Testis (tissue), 3 donors: Measurements from ENCODE around the gene LRPPRC. TPM values are rescaled to one million over a fixed set of nuclear protein-coding genes. Genes with fewer than 3 reads are reported as not detected.

Source experiments
- DNase-seq: peaks from one replicate; pipeline ENCODE4 v3.0.0-alpha.2; 2019
- H3K27ac ChIP-seq, 2 donors: fragments of 200-600 bp; sonication (generic); one replicate each; pipeline ENCODE4 v1.5.1; 2019
- H3K27me3 ChIP-seq: fragments of 200-600 bp; sonication (generic); one replicate; pipeline ENCODE4 v1.5.1; 2019
- H3K36me3 ChIP-seq: fragments of 200-600 bp; sonication (generic); one replicate; pipeline ENCODE4 v1.5.1; 2017; ENCODE audit warnings: low read depth; ENCODE audit errors: missing control alignments
- H3K4me1 ChIP-seq: fragments of 200-600 bp; sonication (generic); one replicate; pipeline ENCODE4 v1.5.1; 2019
- H3K4me3 ChIP-seq, 2 donors: fragments of 200-600 bp; sonication (generic); one replicate each; pipeline ENCODE4 v1.5.1; 2017 to 2019
- H3K9me3 ChIP-seq: fragments of 200-600 bp; sonication (generic); one replicate; pipeline ENCODE4 v1.5.1; 2017
- POLR2A ChIP-seq: fragments of 450-650 bp; IDR thresholded peaks from one replicate; pipeline ENCODE4 v1.6.1; 2017; ENCODE audit warnings: antibody characterized with exemption, mild to moderate bottlenecking, moderate library complexity
- WGBS, 2 donors: methylation state at CpG; one replicate each; pipeline ENCODE4 v1.1.5; 2018; 5-methylcytosine and 5-hydroxymethylcytosine counted together
- intact Hi-C: fragments of 100-400 bp; cut with DNase I; formaldehyde crosslinking; loops from one replicate; pipeline ENCODE4 v1.15.1; 2023; ENCODE audit warnings: low total_unique reads
- polyA plus RNA-seq: library from polyadenylated mRNA; stranded (reverse); fragments of 350-450 nt; fragmentation: Illumina TruSeq; extraction: RNeasy Lipid Tissue Mini Kit (QIAGEN cat#74804); gene quantifications from one replicate; pipeline ENCODE4 v1.2.3, GENCODE V29; 2014; ENCODE audit warnings: low read depth, low replicate concordance; ENCODE audit not compliant: insufficient read depth
- total RNA-seq, 2 donors: library from RNA; depleted of rRNA; stranded (reverse); fragments of >200 nt; gene quantifications; one replicate each; pipeline ENCODE4 v1.2.3, GENCODE V29; 2016
- TF ChIP-seq, protein P1 (sequence below), 3 experiments: fragments of 450-650 bp in 2 of 3; fragments of 200-600 bp in 1 of 3; sonication (generic) in 1 of 3; IDR thresholded peaks; one replicate each; pipeline ENCODE4 v1.5.1; 2016 to 2019; ENCODE audit warnings: antibody characterized with exemption in 3 of 3, mild to moderate bottlenecking in 2 of 3, moderate library complexity in 1 of 3

LRPPRC gene
- total and polyA plus RNA-seq, 3 donors from 2014 or later, result 65.7 to 133 (median 114) TPM

DNA sequence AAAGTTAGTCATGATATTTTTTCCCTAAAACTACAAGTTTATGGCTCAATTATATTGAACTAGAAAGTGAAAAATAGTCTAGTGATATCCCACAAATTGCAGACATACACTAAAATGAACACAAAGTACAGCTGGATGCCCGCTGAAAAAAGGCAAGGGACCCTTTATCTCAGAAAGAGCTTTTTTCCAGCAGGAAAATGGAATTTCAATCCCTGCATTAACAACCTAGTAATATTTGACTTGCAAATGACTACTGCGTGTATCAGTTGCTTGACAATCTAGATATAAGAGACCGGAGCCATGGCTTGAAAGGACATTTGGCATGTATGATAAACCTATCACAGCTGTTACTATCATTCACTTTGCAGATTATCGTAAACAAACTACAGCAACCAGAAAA, 49.1 kb downstream of the LRPPRC start:
- no peak for DNase-seq
- WGBS, 2 donors, result 91% methylated on average over 4 of the region's 4 CpGs
- Histone ChIP-seq H3K4me3 (no peak overlapping the region), H3K4me1 (no peaks in the 10 kb centered on the region), H3K27ac (no peak overlapping the region), H3K36me3 (no peaks in the 10 kb centered on the region), H3K9me3 (no peaks in the 10 kb centered on the region), H3K27me3 (no peaks in the 10 kb centered on the region)
- TF ChIP-seq, protein P1, sequence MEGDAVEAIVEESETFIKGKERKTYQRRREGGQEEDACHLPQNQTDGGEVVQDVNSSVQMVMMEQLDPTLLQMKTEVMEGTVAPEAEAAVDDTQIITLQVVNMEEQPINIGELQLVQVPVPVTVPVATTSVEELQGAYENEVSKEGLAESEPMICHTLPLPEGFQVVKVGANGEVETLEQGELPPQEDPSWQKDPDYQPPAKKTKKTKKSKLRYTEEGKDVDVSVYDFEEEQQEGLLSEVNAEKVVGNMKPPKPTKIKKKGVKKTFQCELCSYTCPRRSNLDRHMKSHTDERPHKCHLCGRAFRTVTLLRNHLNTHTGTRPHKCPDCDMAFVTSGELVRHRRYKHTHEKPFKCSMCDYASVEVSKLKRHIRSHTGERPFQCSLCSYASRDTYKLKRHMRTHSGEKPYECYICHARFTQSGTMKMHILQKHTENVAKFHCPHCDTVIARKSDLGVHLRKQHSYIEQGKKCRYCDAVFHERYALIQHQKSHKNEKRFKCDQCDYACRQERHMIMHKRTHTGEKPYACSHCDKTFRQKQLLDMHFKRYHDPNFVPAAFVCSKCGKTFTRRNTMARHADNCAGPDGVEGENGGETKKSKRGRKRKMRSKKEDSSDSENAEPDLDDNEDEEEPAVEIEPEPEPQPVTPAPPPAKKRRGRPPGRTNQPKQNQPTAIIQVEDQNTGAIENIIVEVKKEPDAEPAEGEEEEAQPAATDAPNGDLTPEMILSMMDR (IDR thresholded peaks at IDR 0.05), result no peak
- TF ChIP-seq POLR2A, result no peak
- intact Hi-C loops, result no loop called here

DNA sequence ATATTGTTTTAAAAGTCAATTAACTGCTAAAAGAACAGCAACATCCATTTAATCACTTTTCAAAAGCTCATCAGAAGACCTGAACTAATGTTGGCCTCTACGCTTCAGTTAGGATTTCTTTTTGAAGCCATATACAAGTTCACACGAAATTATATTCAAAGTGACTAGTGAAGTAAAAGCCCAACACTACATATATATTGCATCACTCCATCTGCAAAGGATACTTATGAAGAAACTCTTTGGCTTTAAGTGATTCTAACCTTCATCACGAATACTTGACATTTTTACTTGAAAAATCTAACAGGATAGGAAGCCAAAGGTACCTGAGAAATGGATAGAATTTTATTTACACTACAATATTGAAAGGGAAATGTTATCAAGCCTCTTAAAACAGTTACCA, 50.4 kb downstream of the LRPPRC start:
- intact Hi-C loops, result no loop called here
- Histone ChIP-seq H3K36me3 (no peaks in the 10 kb centered on the region), H3K27ac (no peak overlapping the region), H3K9me3 (no peaks in the 10 kb centered on the region), H3K4me1 (no peaks in the 10 kb centered on the region), H3K27me3 (no peaks in the 10 kb centered on the region), H3K4me3 (no peak overlapping the region)
- no peak for TF ChIP-seq POLR2A
- TF ChIP-seq, protein P1 (IDR thresholded peaks at IDR 0.05), result no peak
- 83 to 87% methylated on average over 3 of the region's 3 CpGs for WGBS, 2 donors
- DNase-seq, result no peak

DNA sequence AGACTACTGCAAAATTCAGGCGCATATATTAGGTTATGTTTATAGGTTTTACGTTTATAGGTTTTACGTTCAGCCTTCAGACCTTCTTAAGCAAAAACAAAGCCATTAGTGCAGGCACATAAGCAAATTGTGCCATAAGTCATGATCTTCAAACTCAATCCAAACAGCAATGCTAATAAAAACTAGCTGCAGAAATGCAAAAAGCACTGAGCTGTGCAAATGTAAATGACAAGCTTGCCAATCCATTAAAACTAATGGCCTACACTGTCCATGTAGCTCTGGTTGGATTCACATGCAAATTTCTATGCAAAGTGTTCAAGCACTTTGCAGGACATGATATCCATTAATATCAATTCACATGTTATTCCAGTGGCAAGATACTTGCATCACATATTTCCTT, 50.9 kb downstream of the LRPPRC start:
- no peak overlapping the region for H3K4me3 ChIP-seq
- H3K27ac ChIP-seq, result no peak overlapping the region
- intact Hi-C loops, result no loop called here
- 88 to 90% methylated on average over 3 of the region's 3 CpGs for WGBS, 2 donors
- TF ChIP-seq POLR2A, result no peak
- TF ChIP-seq, protein P1 (IDR thresholded peaks at IDR 0.05), result no peak
- H3K36me3 ChIP-seq, result no peaks in the 10 kb centered on the region
- no peaks in the 10 kb centered on the region for H3K4me1 ChIP-seq
- H3K27me3 ChIP-seq, result no peaks in the 10 kb centered on the region
- no peaks in the 10 kb centered on the region for H3K9me3 ChIP-seq
- no peak for DNase-seq

DNA sequence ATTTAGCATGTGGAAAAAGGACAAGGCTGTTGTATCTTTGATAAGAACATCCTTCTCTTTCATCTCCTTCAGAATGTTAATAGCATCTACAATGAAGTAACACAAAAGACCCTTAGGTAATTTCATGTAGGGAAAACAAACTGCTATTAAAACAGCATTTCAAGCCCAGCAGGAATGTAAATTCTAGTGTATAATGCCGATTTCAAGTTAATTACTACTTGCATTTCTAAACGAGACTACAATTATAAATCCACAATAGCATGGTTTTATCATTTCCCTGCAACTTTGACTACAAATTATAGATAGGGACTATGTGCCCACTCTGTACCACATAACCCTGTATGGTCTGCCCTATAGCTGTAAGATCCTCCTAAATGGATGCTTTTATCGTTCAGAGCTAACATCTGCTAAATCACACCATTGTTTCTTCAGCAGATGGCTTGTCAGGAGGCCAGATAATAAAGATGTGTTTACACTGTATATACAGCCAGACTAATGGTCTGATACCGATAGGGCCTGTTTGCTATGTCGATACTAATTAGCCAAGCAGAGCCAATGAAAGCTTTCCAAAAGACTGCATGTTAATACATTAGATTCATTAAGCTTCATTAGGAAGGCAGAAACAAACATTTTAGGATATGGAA, 51.9 kb downstream of the LRPPRC start:
- no peaks in the 10 kb centered on the region for H3K4me1 ChIP-seq
- H3K4me3 ChIP-seq, result no peak overlapping the region
- TF ChIP-seq, protein P1 (IDR thresholded peaks at IDR 0.05), result no peak
- TF ChIP-seq POLR2A, result no peak
- intact Hi-C loops, result no loop called here
- H3K27ac ChIP-seq, result no peak overlapping the region
- no peaks in the 10 kb centered on the region for H3K27me3 ChIP-seq
- no peaks in the 10 kb centered on the region for H3K9me3 ChIP-seq
- WGBS, 2 donors, result 57 to 63% methylated on average over 5 of the region's 5 CpGs
- H3K36me3 ChIP-seq, result no peaks in the 10 kb centered on the region
- DNase-seq, result no peak

DNA sequence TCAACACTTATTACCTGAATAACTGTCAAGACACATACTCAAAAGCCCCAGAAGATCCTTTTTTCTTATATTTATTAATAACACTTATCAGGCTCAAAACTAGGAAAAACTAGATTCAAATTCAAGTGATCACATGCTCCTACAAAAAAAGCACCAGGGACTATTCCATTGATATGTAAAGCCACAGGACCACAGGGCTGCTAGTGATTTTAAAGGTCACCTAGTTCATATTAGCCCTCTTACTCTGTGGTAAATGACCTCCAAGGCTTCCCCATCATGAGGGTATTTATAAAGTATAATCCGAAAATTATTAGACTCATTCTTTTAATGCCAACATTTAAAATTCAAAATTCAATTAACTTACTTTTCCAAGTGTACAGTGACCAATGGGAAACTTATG, 52.5 kb downstream of the LRPPRC start:
- no peak for DNase-seq
- intact Hi-C loops, result no loop called here
- Histone ChIP-seq H3K4me1 (no peaks in the 10 kb centered on the region), H3K36me3 (no peaks in the 10 kb centered on the region), H3K4me3 (no peak overlapping the region), H3K27me3 (no peaks in the 10 kb centered on the region), H3K9me3 (no peaks in the 10 kb centered on the region), H3K27ac (no peak overlapping the region)
- 90 to 97% methylated on average over 1 of the region's 1 CpG for WGBS, 2 donors
- no peak for TF ChIP-seq POLR2A
- TF ChIP-seq, protein P1 (IDR thresholded peaks at IDR 0.05), result no peak
